ENCODE results near the gene TMEM135.

DNA sequence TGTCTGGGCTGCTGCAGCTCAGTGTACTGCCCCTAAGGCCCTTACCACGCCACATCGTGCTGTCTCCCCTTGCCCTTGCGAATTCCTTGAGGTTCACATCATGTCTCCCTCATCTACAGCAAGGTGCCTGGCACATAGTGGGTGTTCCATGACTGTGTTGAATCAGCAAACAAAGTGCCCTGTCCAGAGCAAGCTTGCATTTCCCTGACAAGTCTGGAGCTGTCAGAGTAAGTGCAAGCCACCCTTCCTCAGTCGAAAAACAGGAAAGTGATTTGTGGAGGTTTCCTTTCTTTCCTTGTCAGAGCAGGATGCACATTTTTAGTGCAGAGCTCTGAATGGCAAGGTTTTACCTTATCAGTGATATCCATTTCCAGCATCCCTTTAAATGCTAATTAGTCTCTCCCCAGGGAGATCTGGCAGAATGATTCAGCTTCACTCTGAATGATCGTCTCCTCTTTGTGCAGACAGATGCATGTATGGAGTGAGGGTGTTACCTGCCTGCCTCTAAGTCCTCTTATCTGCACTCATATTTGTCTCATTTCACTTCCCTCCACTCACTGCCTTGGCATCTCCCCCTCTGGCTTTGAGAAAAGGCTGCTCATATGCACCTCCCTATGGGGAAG lies 331.2 kb downstream of the TMEM135 start:
- TF ChIP-seq EZH2 (IDR thresholded peaks at IDR 0.05; ENCODE audit: insufficient read depth, poor library complexity, severe bottlenecking) (no peak), EZH2phosphoT487 (IDR thresholded peaks at IDR 0.05; ENCODE audit: insufficient read depth, low read depth) (no peak)
